ENCODE measurements around the gene SDR42E2. TPM values are rescaled to one million over a fixed set of nuclear protein-coding genes. Genes with fewer than 3 reads are reported as not detected.

Gene SDR42E2
- total and polyA plus RNA-seq, 2 donors (not counting 1 experiment from before 2014, with no cell fraction given), result 0.12 to 0.62 TPM

- intact Hi-C loops (cut with micrococcal nuclease), result no loop called here
- Histone ChIP-seq H3K4me2 (replicated peaks; ENCODE audit: low read depth, low read length, poor library complexity, severe bottlenecking) (no peak overlapping the region), H3K9me3 (ENCODE audit: control extremely low read depth in 1 of 3, control insufficient read depth in 2 of 3, insufficient read depth in 1 of 3, low read length in 2 of 3) (no peaks in the 10 kb centered on the region), H3K4me3 (ENCODE audit: control extremely low read depth in 1 of 5, extremely low read depth in 1 of 5, insufficient read depth in 1 of 5, low read depth in 2 of 5, low read length in 4 of 5) (no peak overlapping the region), H3K9ac (ENCODE audit: low read length) (no peak overlapping the region), H3K27me3 (replicated peaks in 1 of 4; ENCODE audit: control extremely low read depth in 1 of 4, control insufficient read depth in 3 of 4, insufficient read depth in 4 of 4, low read length in 3 of 4) (no peaks in the 10 kb centered on the region), H3K79me2 (ENCODE audit: control insufficient read depth, insufficient read depth, low read length) (no peaks in the 10 kb centered on the region), H4K20me1 (ENCODE audit: control insufficient read depth, insufficient read depth, low read length, poor library complexity, severe bottlenecking) (no peaks in the 10 kb centered on the region), H3K36me3 (replicated peaks in 1 of 2; ENCODE audit: control extremely low read depth in 1 of 2, control insufficient read depth in 1 of 2, extremely low read depth in 1 of 2, insufficient read depth in 2 of 2, low read length in 1 of 2) (no peaks in the 10 kb centered on the region), H3K27ac (ENCODE audit: low read length in 2 of 2) (no peak overlapping the region), H3K4me1 (ENCODE audit: control insufficient read depth in 2 of 2, insufficient read depth in 2 of 2, low read length in 2 of 2) (peaks cover 4 to 5% of the 10 kb centered on the region in 2 donors), H2AFZ (ENCODE audit: insufficient read depth, low read depth, low read length, poor library complexity, severe bottlenecking) (no peak overlapping the region)
- ChIA-PET CTCF (no interaction called here), POLR2A (no interaction called here)
- Mint-ChIP-seq H3K27ac (no peak overlapping the region), H3K4me1 (peaks cover 12% of the 10 kb centered on the region), H3K9me3 (ENCODE audit: insufficient read depth) (no peaks in the 10 kb centered on the region), H3K27me3 (no peaks in the 10 kb centered on the region), H3K4me3 (no peak overlapping the region)
- ATAC-seq (ENCODE audit: low read depth) (no peak), DNase-seq (no peak)
- TF ChIP-seq EZH2 (IDR thresholded peaks at IDR 0.05; ENCODE audit: borderline replicate concordance, insufficient read depth, low read depth, low read length, poor library complexity, severe bottlenecking), result no peak
- no peak for TF ChIP-seq CTCF (IDR thresholded peaks at IDR 0.05)
Measured at GRCh38 chr16:22122239-22122638, 40.1 kb upstream of the SDR42E2 start.

DNA sequence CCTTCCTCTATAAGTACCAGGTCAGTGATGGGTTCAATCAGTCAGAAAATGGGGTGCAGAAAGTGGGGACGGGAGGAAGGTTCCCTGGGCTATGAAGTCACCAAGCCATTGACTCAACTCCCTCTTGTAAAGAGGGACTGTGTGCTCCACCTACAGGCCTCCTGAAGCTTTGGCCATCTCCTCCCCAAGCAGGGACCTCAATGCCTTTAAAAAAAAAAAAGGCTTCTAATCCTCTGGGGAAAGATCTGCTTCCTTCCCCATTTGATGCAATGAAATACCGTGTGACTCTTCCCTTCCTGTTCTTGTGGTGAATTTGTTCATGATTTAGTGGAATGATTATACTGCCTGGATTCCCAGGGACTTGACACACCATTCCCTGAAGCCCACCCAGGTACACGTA is 39.2 kb upstream of the SDR42E2 start:
- intact Hi-C loops (cut with micrococcal nuclease), result no loop called here
- POLR2A ChIA-PET, result no interaction called here
- no peak overlapping the region for H3K4me3 Mint-ChIP-seq

More for the DNA sequence above, 39.2 kb upstream of the SDR42E2 start:
- Histone ChIP-seq H3K27me3 (replicated peaks in 1 of 4; ENCODE audit: control extremely low read depth in 1 of 4, control insufficient read depth in 3 of 4, insufficient read depth in 4 of 4, low read length in 3 of 4) (peaks cover 0 to 2% (median 0%) of the 10 kb centered on the region in 4 experiments), H3K27ac (ENCODE audit: low read length in 2 of 2) (no peak overlapping the region), H3K4me1 (ENCODE audit: control insufficient read depth in 2 of 2, insufficient read depth in 2 of 2, low read length in 2 of 2) (peaks cover 4 to 5% of the 10 kb centered on the region in 2 donors), H3K9me3 (ENCODE audit: control extremely low read depth in 1 of 3, control insufficient read depth in 2 of 3, insufficient read depth in 1 of 3, low read length in 2 of 3) (no peaks in the 10 kb centered on the region), H3K36me3 (replicated peaks in 1 of 2; ENCODE audit: control extremely low read depth in 1 of 2, control insufficient read depth in 1 of 2, extremely low read depth in 1 of 2, insufficient read depth in 2 of 2, low read length in 1 of 2) (no peaks in the 10 kb centered on the region), H4K20me1 (ENCODE audit: control insufficient read depth, insufficient read depth, low read length, poor library complexity, severe bottlenecking) (no peaks in the 10 kb centered on the region), H2AFZ (ENCODE audit: insufficient read depth, low read depth, low read length, poor library complexity, severe bottlenecking) (no peak overlapping the region), H3K4me2 (replicated peaks; ENCODE audit: low read depth, low read length, poor library complexity, severe bottlenecking) (no peak overlapping the region), H3K9ac (ENCODE audit: low read length) (no peak overlapping the region), H3K79me2 (ENCODE audit: control insufficient read depth, insufficient read depth, low read length) (no peaks in the 10 kb centered on the region), H3K4me3 (ENCODE audit: control extremely low read depth in 1 of 5, extremely low read depth in 1 of 5, insufficient read depth in 1 of 5, low read depth in 2 of 5, low read length in 4 of 5) (no peak overlapping the region)
- CTCF ChIA-PET, result no interaction called here
- no peak for ATAC-seq (ENCODE audit: low read depth)
- DNase-seq, result no peak
- Mint-ChIP-seq H3K4me1 (peaks cover 12% of the 10 kb centered on the region), H3K27ac (no peak overlapping the region), H3K27me3 (peaks cover 7% of the 10 kb centered on the region), H3K9me3 (ENCODE audit: insufficient read depth) (peaks cover 2% of the 10 kb centered on the region)
- TF ChIP-seq EZH2 (IDR thresholded peaks at IDR 0.05; ENCODE audit: borderline replicate concordance, insufficient read depth, low read depth, low read length, poor library complexity, severe bottlenecking) (no peak), CTCF (IDR thresholded peaks at IDR 0.05) (no peak)
- 20% methylated on average over 1 of the region's 3 CpGs for WGBS (ENCODE audit: insufficient coverage)
